DND-41 (cell line): ENCODE measurements around the gene ARF1.

Experiments used
- EZH2 ChIP-seq: IDR thresholded peaks from 3 replicates; pipeline ENCODE4 v1.6.1; 2012; ENCODE audit warnings: borderline replicate concordance, low read depth, mild to moderate bottlenecking, moderate library complexity, low read length, inconsistent platforms; ENCODE audit not compliant: severe bottlenecking
- TF ChIP-seq, protein P1 (sequence below): IDR thresholded peaks from 2 replicates; pipeline ENCODE4 v1.5.1; 2012; ENCODE audit warnings: borderline replicate concordance, low read length, moderate library complexity, mild to moderate bottlenecking; ENCODE audit not compliant: poor library complexity, severe bottlenecking; ENCODE audit errors: extremely low read depth

DNA sequence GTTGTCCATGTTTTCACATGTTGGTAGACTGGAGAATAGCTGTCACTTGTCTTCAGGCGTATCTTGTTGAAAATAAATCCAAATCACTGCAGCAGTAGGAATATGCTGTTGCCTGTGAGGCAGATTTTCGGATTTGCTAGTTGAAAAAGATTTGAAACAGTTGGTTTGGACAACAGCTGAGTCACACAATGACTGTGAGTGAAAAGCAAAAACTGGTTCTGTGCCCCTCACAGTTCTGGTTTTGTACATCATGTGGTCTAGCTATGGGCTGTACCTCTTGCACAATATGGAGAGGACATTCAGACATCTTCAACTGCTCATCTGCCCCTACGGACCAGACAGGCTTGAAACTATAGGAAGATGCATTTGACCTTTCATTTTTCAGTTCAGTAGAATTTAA is 1.8 kb downstream of the ARF1 start:
- TF ChIP-seq, protein P1, sequence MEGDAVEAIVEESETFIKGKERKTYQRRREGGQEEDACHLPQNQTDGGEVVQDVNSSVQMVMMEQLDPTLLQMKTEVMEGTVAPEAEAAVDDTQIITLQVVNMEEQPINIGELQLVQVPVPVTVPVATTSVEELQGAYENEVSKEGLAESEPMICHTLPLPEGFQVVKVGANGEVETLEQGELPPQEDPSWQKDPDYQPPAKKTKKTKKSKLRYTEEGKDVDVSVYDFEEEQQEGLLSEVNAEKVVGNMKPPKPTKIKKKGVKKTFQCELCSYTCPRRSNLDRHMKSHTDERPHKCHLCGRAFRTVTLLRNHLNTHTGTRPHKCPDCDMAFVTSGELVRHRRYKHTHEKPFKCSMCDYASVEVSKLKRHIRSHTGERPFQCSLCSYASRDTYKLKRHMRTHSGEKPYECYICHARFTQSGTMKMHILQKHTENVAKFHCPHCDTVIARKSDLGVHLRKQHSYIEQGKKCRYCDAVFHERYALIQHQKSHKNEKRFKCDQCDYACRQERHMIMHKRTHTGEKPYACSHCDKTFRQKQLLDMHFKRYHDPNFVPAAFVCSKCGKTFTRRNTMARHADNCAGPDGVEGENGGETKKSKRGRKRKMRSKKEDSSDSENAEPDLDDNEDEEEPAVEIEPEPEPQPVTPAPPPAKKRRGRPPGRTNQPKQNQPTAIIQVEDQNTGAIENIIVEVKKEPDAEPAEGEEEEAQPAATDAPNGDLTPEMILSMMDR: no peak
- no peak for TF ChIP-seq EZH2
